Measurements from ENCODE around the gene MACROD2. TPM values are rescaled to one million over a fixed set of nuclear protein-coding genes. Genes with fewer than 3 reads are reported as not detected.

MACROD2 gene
- total RNA-seq, 1 experiment from 2014 or later: 1.5 TPM

GRCh38 chr20:15655295-15655874 is 1660.1 kb downstream of the MACROD2 start:
- Histone ChIP-seq H3K27me3 (ENCODE audit: control insufficient read depth, insufficient read depth, low read length) (no peaks in the 10 kb centered on the region), H3K4me3 (ENCODE audit: insufficient read depth, low read depth, low read length) (no peak overlapping the region), H3K36me3 (replicated peaks; ENCODE audit: control insufficient read depth, insufficient read depth, low read length) (no peaks in the 10 kb centered on the region)
- DNase-seq: no peak

DNA sequence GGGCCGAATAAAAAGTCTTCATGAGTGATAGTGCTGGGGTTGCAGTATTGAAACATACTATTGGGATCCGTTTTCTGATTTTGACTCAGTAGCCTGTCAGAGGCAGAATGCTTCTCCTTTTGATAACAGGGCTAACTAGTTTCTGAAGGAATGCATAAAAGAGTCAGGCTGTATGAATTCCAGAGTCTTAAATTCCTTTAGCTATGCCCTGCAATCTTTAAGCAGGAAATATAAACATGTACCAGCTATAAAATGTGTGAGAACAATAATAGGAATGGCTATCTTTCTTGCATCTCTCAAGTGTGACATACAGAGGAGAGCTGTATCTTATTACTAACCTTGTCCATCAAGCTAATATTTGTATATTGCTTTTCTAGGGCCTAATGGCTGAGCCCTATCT is 1660.8 kb downstream of the MACROD2 start:
- Histone ChIP-seq H3K27me3 (ENCODE audit: control insufficient read depth, insufficient read depth, low read length) (no peaks in the 10 kb centered on the region), H3K4me3 (ENCODE audit: insufficient read depth, low read depth, low read length) (no peak overlapping the region)
- no peak for DNase-seq

DNA sequence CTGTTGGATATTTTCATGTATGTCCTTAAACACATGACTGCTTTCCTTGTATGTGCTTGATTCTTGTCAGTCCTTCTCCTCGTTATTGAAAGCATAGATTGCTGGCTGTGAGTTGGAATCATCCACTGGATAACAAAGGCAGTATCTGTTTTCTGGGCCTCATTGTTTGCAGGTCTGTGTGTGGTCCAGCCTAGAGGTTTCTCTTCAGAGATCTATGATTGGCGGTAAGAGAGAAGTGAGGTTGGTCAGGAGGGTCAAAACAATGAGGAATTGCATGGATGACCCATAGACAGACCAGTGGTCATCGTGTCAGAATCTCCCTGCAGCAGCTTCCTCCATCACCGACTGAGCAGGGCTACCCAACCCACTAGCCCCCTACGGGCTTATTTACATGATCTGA is 1663.0 kb downstream of the MACROD2 start:
- H3K27me3 ChIP-seq (ENCODE audit: control insufficient read depth, insufficient read depth, low read length): no peaks in the 10 kb centered on the region
- no peak for DNase-seq
- H3K4me3 ChIP-seq (ENCODE audit: insufficient read depth, low read depth, low read length): no peak overlapping the region
- H3K36me3 ChIP-seq (replicated peaks; ENCODE audit: control insufficient read depth, insufficient read depth, low read length): no peaks in the 10 kb centered on the region

More for the DNA sequence above, 1660.8 kb downstream of the MACROD2 start:
- no peaks in the 10 kb centered on the region for H3K36me3 ChIP-seq (replicated peaks; ENCODE audit: control insufficient read depth, insufficient read depth, low read length)

GRCh38 chr20:15673206-15673605 is 1677.9 kb downstream of the MACROD2 start:
- Histone ChIP-seq H3K27me3 (ENCODE audit: control insufficient read depth, insufficient read depth, low read length) (no peaks in the 10 kb centered on the region), H3K36me3 (replicated peaks; ENCODE audit: control insufficient read depth, insufficient read depth, low read length) (no peaks in the 10 kb centered on the region), H3K4me3 (ENCODE audit: insufficient read depth, low read depth, low read length) (no peak overlapping the region)
- no peak for DNase-seq

DNA sequence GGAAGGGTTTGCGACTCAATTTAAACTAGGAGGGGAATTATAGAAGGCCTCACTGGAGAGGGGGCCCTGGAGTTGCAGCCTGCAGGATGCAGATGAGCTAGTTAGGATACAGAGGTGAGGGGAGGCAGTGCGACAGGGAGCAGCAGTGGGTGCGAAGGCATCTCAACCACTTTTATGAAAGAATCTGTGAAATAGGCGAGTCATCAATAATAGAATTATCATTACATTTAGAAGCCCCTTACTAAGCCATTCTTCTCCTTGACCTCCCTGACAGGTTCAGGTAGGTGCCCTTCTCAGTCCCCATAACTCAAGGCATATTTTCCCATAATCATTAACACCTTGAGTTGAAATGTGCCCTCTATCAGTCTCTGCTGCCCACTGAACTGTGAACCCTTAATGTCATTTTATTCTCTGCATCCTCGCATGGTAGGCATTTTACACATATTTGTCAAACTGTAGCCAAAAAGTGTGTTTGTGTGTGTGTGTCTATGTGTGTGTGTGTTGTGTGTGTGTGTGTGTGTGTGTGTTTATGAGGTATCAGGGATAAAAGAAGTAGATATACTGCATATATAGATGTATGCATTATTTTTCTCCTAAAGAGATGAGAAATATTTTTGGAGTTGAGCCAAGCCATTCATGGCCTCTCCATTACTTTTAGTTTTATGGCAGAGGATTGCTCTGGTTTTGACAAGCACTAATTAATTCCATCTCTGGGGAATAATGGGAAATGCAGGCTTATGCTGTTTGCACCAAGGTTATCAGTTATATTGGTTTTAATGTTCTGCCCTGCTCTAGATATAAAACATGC is 1679.1 kb downstream of the MACROD2 start:
- Histone ChIP-seq H3K4me3 (ENCODE audit: insufficient read depth, low read depth, low read length) (no peak overlapping the region), H3K36me3 (replicated peaks; ENCODE audit: control insufficient read depth, insufficient read depth, low read length) (no peaks in the 10 kb centered on the region), H3K27me3 (ENCODE audit: control insufficient read depth, insufficient read depth, low read length) (no peaks in the 10 kb centered on the region)
- no peak for DNase-seq

DNA sequence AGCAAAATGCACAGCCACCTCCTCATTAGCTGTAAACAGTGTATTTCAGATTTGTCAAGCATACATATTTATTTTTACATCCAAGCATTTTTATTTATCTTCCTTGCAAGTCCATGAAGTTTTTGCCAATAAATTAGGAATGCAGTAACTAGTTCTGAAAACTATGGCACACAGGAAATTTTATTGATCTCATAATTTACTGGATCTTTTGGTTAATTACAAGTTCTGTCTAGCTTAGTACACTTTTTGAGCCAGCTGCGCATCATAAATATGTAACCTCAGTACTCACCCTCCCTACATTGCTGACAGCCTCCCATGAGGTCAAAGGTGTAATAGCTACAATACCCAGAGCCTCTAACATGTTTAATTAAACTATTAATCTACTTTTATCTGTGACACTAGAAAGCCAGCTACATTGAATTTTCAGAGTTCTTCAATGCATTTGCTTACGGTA is 1679.8 kb downstream of the MACROD2 start:
- H3K36me3 ChIP-seq (replicated peaks; ENCODE audit: control insufficient read depth, insufficient read depth, low read length): no peaks in the 10 kb centered on the region
- no peak overlapping the region for H3K4me3 ChIP-seq (ENCODE audit: insufficient read depth, low read depth, low read length)
- DNase-seq: no peak
- no peaks in the 10 kb centered on the region for H3K27me3 ChIP-seq (ENCODE audit: control insufficient read depth, insufficient read depth, low read length)

DNA sequence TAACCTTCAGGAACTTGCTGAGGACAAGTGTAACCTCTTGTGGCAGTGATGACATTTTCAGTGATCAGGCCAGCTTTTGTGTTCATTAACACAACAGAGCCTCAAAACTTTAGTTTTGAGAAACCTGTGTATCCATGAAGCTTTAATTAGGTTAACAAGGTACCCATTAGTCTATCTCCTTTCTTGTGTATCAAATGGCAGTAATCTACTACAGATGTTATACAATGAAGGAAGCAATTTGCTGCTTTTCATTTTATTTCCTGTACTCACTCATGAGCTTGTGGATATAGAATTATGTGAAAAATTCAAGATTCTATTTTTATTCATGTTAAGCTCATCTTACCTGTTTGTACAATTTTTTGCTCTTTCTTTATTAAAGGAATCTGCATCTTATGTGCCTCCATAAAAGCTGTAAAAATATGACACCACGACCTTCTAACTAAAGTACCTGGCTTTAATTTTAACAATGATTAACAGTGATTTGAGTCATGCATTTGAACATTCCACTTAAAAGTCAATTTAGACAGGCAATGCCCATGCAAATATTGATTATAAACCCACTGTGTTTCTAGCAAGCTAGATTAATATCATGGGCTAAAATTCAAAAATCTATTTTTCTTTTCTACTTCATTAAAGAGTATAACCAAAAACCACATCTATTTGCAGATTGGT is 1680.6 kb downstream of the MACROD2 start:
- H3K4me3 ChIP-seq (ENCODE audit: insufficient read depth, low read depth, low read length): no peak overlapping the region
- H3K27me3 ChIP-seq (ENCODE audit: control insufficient read depth, insufficient read depth, low read length): no peaks in the 10 kb centered on the region
- DNase-seq: no peak
- no peaks in the 10 kb centered on the region for H3K36me3 ChIP-seq (replicated peaks; ENCODE audit: control insufficient read depth, insufficient read depth, low read length)

- Histone ChIP-seq H3K36me3 (replicated peaks; ENCODE audit: control insufficient read depth, insufficient read depth, low read length) (no peaks in the 10 kb centered on the region), H3K27me3 (ENCODE audit: control insufficient read depth, insufficient read depth, low read length) (no peaks in the 10 kb centered on the region)
Observed at GRCh38 chr20:15676815-15677214, 1681.5 kb downstream of the MACROD2 start.

DNA sequence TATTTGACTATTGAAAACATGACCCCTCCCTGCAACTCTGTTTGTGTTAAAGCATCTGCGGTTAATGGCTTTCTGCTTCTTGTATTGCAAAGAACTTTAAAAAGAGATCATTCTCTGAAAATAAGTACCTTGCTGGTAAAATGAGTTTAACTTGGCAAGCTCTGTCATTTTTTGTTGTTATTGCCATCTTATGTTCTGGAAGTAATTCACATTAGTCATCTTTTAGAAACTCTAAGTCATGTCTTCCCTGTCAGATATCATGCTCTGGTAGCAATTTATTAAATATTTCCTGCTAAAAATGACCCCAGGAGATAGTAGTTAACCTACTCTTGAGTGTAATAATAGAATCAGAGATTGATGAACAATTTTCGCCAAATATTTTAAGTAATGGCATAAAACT is 1687.4 kb downstream of the MACROD2 start:
- DNase-seq: no peak
- no peaks in the 10 kb centered on the region for H3K36me3 ChIP-seq (replicated peaks; ENCODE audit: control insufficient read depth, insufficient read depth, low read length)
- H3K27me3 ChIP-seq (ENCODE audit: control insufficient read depth, insufficient read depth, low read length): no peaks in the 10 kb centered on the region

More at GRCh38 chr20:15676815-15677214, 1681.5 kb downstream of the MACROD2 start:
- no peak for DNase-seq
- no peak overlapping the region for H3K4me3 ChIP-seq (ENCODE audit: insufficient read depth, low read depth, low read length)

GRCh38 chr20:15692570-15692969 is 1697.3 kb downstream of the MACROD2 start:
- DNase-seq: no peak
- Histone ChIP-seq H3K4me3 (ENCODE audit: insufficient read depth, low read depth, low read length) (no peak overlapping the region), H3K27me3 (ENCODE audit: control insufficient read depth, insufficient read depth, low read length) (no peaks in the 10 kb centered on the region), H3K36me3 (replicated peaks; ENCODE audit: control insufficient read depth, insufficient read depth, low read length) (no peaks in the 10 kb centered on the region)

More for the DNA sequence above, 1687.4 kb downstream of the MACROD2 start:
- no peak overlapping the region for H3K4me3 ChIP-seq (ENCODE audit: insufficient read depth, low read depth, low read length)

GRCh38 chr20:15699431-15700146 is 1704.3 kb downstream of the MACROD2 start:
- DNase-seq: peak; percentile 6

DNA sequence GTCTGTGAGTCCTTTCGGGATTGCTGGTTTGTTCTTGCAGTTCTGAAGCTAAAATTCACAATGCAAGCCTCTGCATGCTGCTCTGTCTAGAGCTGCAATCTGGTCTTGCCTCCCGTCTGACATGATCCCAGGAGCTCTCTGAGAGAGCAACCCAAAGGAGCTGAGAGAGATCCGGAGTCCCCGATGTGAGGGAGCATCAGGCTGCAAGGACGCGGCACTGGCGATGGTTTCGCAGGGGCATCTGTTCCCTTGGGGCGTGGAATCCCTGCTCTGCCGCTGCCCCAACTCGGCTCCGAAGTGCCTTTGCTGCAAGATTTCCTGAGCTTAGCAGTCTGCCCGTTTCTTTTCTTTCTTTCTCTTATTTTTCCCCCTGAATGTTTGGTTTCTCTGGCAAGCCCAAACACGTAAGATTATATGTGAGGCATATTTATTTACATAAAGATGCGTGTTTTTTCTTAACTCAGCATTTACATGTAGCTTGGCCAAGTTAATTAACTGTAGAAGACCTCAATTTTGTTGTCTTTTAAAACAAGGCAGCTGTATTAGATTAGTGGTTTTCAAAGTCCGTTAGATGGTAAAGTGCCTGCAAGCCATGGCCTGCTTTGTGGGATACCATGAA is 1704.9 kb downstream of the MACROD2 start:
- Histone ChIP-seq H3K4me3 (ENCODE audit: insufficient read depth, low read depth, low read length) (no peak overlapping the region; the same call in 1 of the 2 replicates), H3K27me3 (ENCODE audit: control insufficient read depth, insufficient read depth, low read length) (no peaks in the 10 kb centered on the region), H3K36me3 (replicated peaks; ENCODE audit: control insufficient read depth, insufficient read depth, low read length) (no peaks in the 10 kb centered on the region)
- DNase-seq: no peak

More at GRCh38 chr20:15699431-15700146, 1704.3 kb downstream of the MACROD2 start:
- H3K27me3 ChIP-seq (ENCODE audit: control insufficient read depth, insufficient read depth, low read length): no peaks in the 10 kb centered on the region
- H3K4me3 ChIP-seq (ENCODE audit: insufficient read depth, low read depth, low read length): no peak overlapping the region; the same call in 1 of the 2 replicates
- H3K36me3 ChIP-seq (replicated peaks; ENCODE audit: control insufficient read depth, insufficient read depth, low read length): no peaks in the 10 kb centered on the region

GRCh38 chr20:15702161-15702560 is 1706.8 kb downstream of the MACROD2 start:
- H3K4me3 ChIP-seq (ENCODE audit: insufficient read depth, low read depth, low read length): no peak overlapping the region
- no peak for DNase-seq
- H3K27me3 ChIP-seq (ENCODE audit: control insufficient read depth, insufficient read depth, low read length): no peaks in the 10 kb centered on the region
- no peaks in the 10 kb centered on the region for H3K36me3 ChIP-seq (replicated peaks; ENCODE audit: control insufficient read depth, insufficient read depth, low read length)

Data from H7 (cell line).